BLaER1 (cell line): Measurements from ENCODE around the gene RAB8B.

ENCODE experiments used
- H3K27ac ChIP-seq: shearing (Covaris generic); formaldehyde crosslinking; 2 replicates; pipeline ENCODE4 v1.8.1; 2022
- H3K27me3 ChIP-seq: shearing (Covaris generic); formaldehyde crosslinking; 2 replicates; pipeline ENCODE4 v1.8.1; 2022
- H3K36me3 ChIP-seq: shearing (Covaris generic); formaldehyde crosslinking; 2 replicates; pipeline ENCODE4 v1.8.1; 2022
- H3K4me1 ChIP-seq: shearing (Covaris generic); formaldehyde crosslinking; 2 replicates; pipeline ENCODE4 v1.8.1; 2022
- H3K4me2 ChIP-seq: shearing (Covaris generic); formaldehyde crosslinking; 2 replicates; pipeline ENCODE4 v1.8.1; 2022
- H3K4me3 ChIP-seq: shearing (Covaris generic); formaldehyde crosslinking; 2 replicates; pipeline ENCODE4 v1.8.1; 2022
- H3K9ac ChIP-seq: shearing (Covaris generic); formaldehyde crosslinking; 2 replicates; pipeline ENCODE4 v1.8.1; 2022
- H3K9me3 ChIP-seq: shearing (Covaris generic); formaldehyde crosslinking; 2 replicates; pipeline ENCODE4 v1.8.1; 2022
- H4K20me1 ChIP-seq: shearing (Covaris generic); formaldehyde crosslinking; 2 replicates; pipeline ENCODE4 v1.8.1; 2022
- Cebpa-rat ChIP-seq: shearing (Covaris generic); IDR thresholded peaks from 2 replicates; pipeline ENCODE4 v1.8.1; 2022

RAB8B gene

DNA sequence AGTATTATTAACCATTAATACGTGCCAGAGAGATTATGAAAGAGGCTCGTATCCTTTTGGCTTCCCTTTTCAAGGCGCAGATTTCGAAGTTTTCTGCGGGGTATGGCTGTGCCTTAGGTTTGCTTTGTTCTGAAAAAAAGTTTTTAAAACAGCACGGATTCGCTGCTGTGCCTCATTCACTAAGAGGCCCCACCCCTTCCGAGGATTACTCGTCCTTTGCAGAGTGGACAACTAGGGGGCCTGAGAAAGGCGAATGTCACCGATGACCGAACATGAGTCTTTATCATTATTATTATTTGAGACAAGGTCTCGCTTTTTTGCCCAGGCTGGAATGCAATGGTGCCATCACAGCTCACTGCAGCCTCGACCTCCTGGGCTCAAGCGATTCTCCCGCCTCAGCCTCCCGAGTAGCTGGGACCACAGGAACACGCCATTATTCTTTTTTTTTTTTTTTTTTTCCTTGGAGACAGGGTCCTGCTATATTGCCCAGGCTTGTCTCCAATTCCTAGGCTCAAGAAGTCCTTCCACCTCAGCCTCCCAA is 31.4 kb upstream of the RAB8B start:
- no peaks in the 10 kb centered on the region for H3K9me3 ChIP-seq
- peak overlapping the region; percentile 93 for H3K27ac ChIP-seq
- peak overlapping the region; percentile 95 for H3K4me3 ChIP-seq
- H3K36me3 ChIP-seq: peaks cover 15% of the 10 kb centered on the region
- peaks cover 42% of the 10 kb centered on the region for H3K4me1 ChIP-seq
- no peaks in the 10 kb centered on the region for H3K27me3 ChIP-seq
- peaks cover 7% of the 10 kb centered on the region; the same call in 1 of the 2 replicates for H4K20me1 ChIP-seq
- H3K9ac ChIP-seq: peak overlapping the region; percentile 92
- peak overlapping the region; percentile 89 for H3K4me2 ChIP-seq
- TF ChIP-seq Cebpa-rat: no peak

DNA sequence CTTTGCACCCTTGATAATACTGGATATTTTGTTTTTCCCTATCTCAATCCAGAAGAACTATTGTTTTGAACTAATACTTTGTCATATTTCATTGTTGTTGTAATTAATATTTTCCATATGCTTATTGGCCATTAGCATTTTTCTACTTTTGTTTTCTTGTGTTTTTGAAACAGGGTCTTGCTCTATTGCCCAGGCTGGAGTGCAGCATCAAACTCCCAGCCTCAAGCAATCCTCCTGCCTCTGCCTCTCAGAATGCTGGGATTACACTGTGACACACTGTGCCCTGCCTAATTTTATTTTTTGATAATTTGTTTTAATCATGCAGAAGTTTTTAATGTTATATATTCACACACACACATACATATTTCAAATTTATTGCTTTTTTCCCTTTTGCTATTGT is 28.8 kb upstream of the RAB8B start:
- Histone ChIP-seq H3K36me3 (no peaks in the 10 kb centered on the region), H3K9ac (no peak overlapping the region), H3K4me3 (no peak overlapping the region), H3K27ac (no peak overlapping the region), H3K4me1 (peaks cover 40% of the 10 kb centered on the region), H4K20me1 (no peaks in the 10 kb centered on the region; the same call in 1 of the 2 replicates), H3K27me3 (no peaks in the 10 kb centered on the region), H3K9me3 (no peaks in the 10 kb centered on the region), H3K4me2 (no peak overlapping the region)
- no peak for TF ChIP-seq Cebpa-rat

DNA sequence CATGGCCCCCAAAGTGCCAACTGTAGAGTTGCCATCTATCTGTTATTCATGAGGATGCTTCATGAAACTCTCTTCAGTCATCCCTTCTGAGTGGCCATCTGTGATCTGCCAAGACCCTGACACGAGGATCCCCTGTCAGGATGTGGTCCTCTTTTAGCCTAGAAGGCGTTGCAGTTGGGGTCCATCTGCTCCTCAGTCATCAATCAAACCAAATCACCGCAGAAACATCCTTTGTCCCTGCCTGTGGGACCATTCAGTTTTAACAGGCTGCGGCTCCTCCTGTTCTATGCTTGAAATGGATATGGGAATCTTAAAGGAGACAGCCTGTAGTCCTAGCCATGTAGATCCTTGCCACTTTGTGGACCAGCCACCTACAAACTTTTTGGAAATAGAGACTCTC is 26.2 kb upstream of the RAB8B start:
- Histone ChIP-seq H3K36me3 (no peaks in the 10 kb centered on the region), H3K4me2 (peak overlapping the region; percentile 45), H3K9me3 (no peaks in the 10 kb centered on the region), H3K27me3 (no peaks in the 10 kb centered on the region), H4K20me1 (no peaks in the 10 kb centered on the region), H3K9ac (no peak overlapping the region), H3K27ac (no peak overlapping the region), H3K4me3 (no peak overlapping the region), H3K4me1 (peaks cover 31% of the 10 kb centered on the region)
- TF ChIP-seq Cebpa-rat: no peak

GRCh38 chr15:63165166-63165859 is 24.1 kb upstream of the RAB8B start:
- no peaks in the 10 kb centered on the region for H3K36me3 ChIP-seq
- H3K9ac ChIP-seq: no peak overlapping the region
- H3K27me3 ChIP-seq: no peaks in the 10 kb centered on the region
- no peak overlapping the region for H3K4me2 ChIP-seq
- peaks cover 25% of the 10 kb centered on the region for H3K4me1 ChIP-seq
- no peak overlapping the region for H3K4me3 ChIP-seq
- no peaks in the 10 kb centered on the region for H4K20me1 ChIP-seq
- no peaks in the 10 kb centered on the region for H3K9me3 ChIP-seq
- H3K27ac ChIP-seq: no peak overlapping the region
- TF ChIP-seq Cebpa-rat: no peak

DNA sequence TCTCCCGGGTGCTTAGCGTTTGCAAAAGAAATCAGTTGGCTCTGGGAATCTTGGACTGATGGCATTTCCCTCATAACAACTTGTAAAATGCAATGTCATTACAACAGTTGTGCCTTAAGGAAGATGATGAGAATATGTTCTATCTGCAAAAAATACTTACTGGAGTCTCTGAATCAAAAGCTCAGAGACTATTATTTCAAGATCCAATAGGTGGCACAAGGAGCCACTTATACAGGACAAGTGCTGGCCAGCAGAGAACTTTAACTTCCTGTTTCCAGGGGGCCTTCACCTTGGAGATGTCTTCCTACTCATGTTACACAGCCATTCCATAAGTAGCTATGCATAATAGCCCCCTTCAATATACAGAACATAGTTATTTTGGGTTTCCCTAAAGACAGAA is 23.2 kb upstream of the RAB8B start:
- Histone ChIP-seq H3K4me3 (no peak overlapping the region), H3K9me3 (no peaks in the 10 kb centered on the region), H3K4me2 (no peak overlapping the region)

DNA sequence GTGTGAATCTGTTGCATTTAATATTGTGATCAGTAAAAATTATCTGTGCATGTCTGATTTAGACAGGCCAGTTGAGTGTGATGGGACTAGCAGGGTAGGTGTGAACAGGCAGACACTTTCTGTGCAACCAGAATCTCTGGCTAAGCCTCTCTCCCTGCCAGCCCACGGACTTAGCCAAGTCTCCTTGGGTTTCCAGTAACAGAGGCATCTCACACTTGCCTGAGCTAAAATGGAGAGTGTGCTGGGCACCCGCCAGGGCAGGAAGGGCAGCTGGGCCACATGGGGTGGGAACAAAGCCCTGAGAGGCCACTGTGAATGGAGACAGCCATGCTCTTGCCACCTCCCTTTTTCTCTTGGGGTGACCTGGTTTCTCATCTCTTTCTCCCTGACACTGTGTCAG is 19.6 kb upstream of the RAB8B start:
- no peaks in the 10 kb centered on the region for H4K20me1 ChIP-seq
- no peak overlapping the region for H3K9ac ChIP-seq
- no peaks in the 10 kb centered on the region for H3K27me3 ChIP-seq
- H3K36me3 ChIP-seq: no peaks in the 10 kb centered on the region
- H3K27ac ChIP-seq: no peak overlapping the region
- H3K4me2 ChIP-seq: no peak overlapping the region
- no peak for TF ChIP-seq Cebpa-rat
- H3K9me3 ChIP-seq: no peaks in the 10 kb centered on the region
- no peaks in the 10 kb centered on the region for H3K4me1 ChIP-seq
- no peak overlapping the region for H3K4me3 ChIP-seq

More for the DNA sequence above, 23.2 kb upstream of the RAB8B start:
- no peak for TF ChIP-seq Cebpa-rat
- Histone ChIP-seq H3K4me1 (peaks cover 24% of the 10 kb centered on the region), H4K20me1 (no peaks in the 10 kb centered on the region), H3K27me3 (no peaks in the 10 kb centered on the region), H3K9ac (no peak overlapping the region), H3K36me3 (no peaks in the 10 kb centered on the region), H3K27ac (no peak overlapping the region)

- Histone ChIP-seq H3K4me1 (no peaks in the 10 kb centered on the region), H3K9ac (no peak overlapping the region), H3K4me3 (no peak overlapping the region), H3K36me3 (no peaks in the 10 kb centered on the region), H3K4me2 (no peak overlapping the region), H4K20me1 (no peaks in the 10 kb centered on the region), H3K27me3 (no peaks in the 10 kb centered on the region), H3K9me3 (no peaks in the 10 kb centered on the region), H3K27ac (no peak overlapping the region)
- no peak for TF ChIP-seq Cebpa-rat
Measured at GRCh38 chr15:63172376-63172775, 17.0 kb upstream of the RAB8B start.

GRCh38 chr15:63172851-63173451 is 16.5 kb upstream of the RAB8B start:
- no peaks in the 10 kb centered on the region for H3K4me1 ChIP-seq
- no peaks in the 10 kb centered on the region for H3K36me3 ChIP-seq
- H3K9ac ChIP-seq: no peak overlapping the region
- H4K20me1 ChIP-seq: no peaks in the 10 kb centered on the region
- no peak overlapping the region for H3K4me2 ChIP-seq
- no peak overlapping the region for H3K4me3 ChIP-seq
- no peaks in the 10 kb centered on the region for H3K27me3 ChIP-seq
- TF ChIP-seq Cebpa-rat: no peak
- no peaks in the 10 kb centered on the region for H3K9me3 ChIP-seq
- no peak overlapping the region for H3K27ac ChIP-seq

DNA sequence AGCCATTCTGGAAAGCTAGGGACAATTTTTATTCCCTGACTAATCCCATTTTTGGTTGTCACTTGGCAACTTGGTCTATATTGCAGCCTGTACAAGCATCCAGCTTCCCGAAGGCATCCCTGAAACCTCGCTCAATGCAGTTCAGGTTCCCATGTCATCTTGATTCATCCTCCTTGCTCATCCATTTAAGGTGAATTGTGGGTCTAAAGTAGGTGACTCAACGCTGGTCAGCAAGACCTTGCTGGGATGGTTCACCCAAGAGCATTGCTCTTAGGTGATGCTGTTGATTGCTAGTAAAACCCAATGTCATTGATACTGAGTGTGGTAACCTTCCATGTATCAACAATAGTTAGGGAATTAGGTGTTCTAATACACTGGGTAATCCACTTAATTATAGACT is 13.1 kb upstream of the RAB8B start:
- no peak for TF ChIP-seq Cebpa-rat
- Histone ChIP-seq H3K4me3 (no peak overlapping the region), H3K27me3 (no peaks in the 10 kb centered on the region), H3K4me1 (no peaks in the 10 kb centered on the region), H3K36me3 (no peaks in the 10 kb centered on the region), H4K20me1 (no peaks in the 10 kb centered on the region), H3K4me2 (no peak overlapping the region), H3K9me3 (no peaks in the 10 kb centered on the region), H3K9ac (no peak overlapping the region), H3K27ac (no peak overlapping the region)

- Histone ChIP-seq H3K27me3 (no peaks in the 10 kb centered on the region), H3K4me3 (no peak overlapping the region), H3K36me3 (no peaks in the 10 kb centered on the region), H3K27ac (no peak overlapping the region), H4K20me1 (no peaks in the 10 kb centered on the region), H3K9me3 (no peaks in the 10 kb centered on the region), H3K9ac (no peak overlapping the region), H3K4me2 (no peak overlapping the region), H3K4me1 (no peaks in the 10 kb centered on the region)
- TF ChIP-seq Cebpa-rat: no peak
Measured at GRCh38 chr15:63178034-63178433, 11.4 kb upstream of the RAB8B start.
